Measurements from ENCODE around the gene HSPBP1. TPM values are rescaled to one million over a fixed set of nuclear protein-coding genes. Genes with fewer than 3 reads are reported as not detected.

The HSPBP1 gene
- total and polyA plus RNA-seq, 2 of the 13 experiments (the other 11 are each of a cell fraction or from before 2014, with no cell fraction given) = 22.3 to 33.7 TPM

DNA sequence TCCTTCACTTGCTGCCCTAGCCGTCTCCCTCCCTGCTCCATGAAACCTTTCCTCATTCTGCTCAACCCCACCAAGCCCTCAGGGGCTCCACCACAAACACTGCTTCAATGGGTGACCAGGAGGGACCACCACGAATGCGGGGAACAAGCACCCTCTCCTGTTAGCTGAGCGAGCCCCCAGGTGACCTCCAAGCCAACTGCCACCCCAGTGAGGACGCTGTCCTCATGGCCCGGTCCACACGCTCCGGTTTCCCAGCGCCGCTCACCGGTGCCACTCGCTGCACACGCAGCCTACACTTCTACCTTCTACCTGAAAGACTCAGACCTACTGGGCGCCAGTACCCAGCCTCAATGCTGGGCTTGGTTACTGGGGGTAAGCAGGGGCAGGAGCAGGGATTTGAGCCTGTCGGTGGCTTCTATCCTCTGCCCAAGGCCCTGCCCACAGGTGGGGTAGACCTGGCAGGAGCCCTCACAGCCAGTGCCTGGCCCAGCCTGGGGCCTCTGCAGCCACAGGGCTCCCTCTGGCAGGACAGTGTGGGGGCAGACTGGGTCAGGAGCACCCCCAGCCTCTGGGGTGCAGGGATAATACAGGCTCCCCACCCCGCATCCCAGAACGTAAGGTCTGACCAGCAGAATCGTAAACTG lies 50.6 kb downstream of the HSPBP1 start:
- ChIA-PET CTCF (ENCODE audit: low intra/inter-chr PET ratio, low total read pairs) (no interaction called here), POLR2A (interaction anchor here (0.6 to 2.3 kb wide), 4 partner anchors 22 to 30 kb away, joined by 3 to 12 read pairs (median 6); partner anchors contain the start of gene PPP6R1)
- H3K79me2 ChIP-seq (ENCODE audit: insufficient read depth, low read length) = peaks cover 4% of the 10 kb centered on the region
- BruUV-seq (replicated peaks) = TSS peak; percentile 41
- peak overlapping the region in 1 of 3 experiments; percentile 67; a peak in 1 of 6 replicates for H3K4me3 ChIP-seq (replicated peaks in 1 of 3; ENCODE audit: insufficient read depth in 1 of 3, low read depth in 2 of 3, low read length in 3 of 3)
- FAIRE-seq = no peak
- no peak for DNase-seq (ENCODE audit: low spot score)
- H3K4me2 ChIP-seq (ENCODE audit: low read depth, low read length) = peak overlapping the region; percentile 88
- H3K9ac ChIP-seq (ENCODE audit: insufficient read depth, low read depth, low read length) = peak overlapping the region; percentile 60; the same call in 1 of the 2 replicates
- in situ Hi-C loops (cut with HindIII; ENCODE audit: extremely low pct_ligation_motif_present, low pct_unique_long_range_greater_than_20kb) = no loop called here
- H3K36me3 ChIP-seq (replicated peaks in 1 of 2; ENCODE audit: control insufficient read depth in 1 of 2, insufficient read depth in 2 of 2, low read length in 2 of 2) = peaks cover 14 to 43% of the 10 kb centered on the region in 2 experiments; a peak in 4 of 5 replicates
- no peaks in the 10 kb centered on the region for H3K9me3 ChIP-seq (ENCODE audit: low read length)
- peaks cover 71% of the 10 kb centered on the region for H3K4me1 ChIP-seq (ENCODE audit: insufficient read depth, low read length)
- H3K27ac ChIP-seq (ENCODE audit: extremely low read length, insufficient read depth, low read length) = peak overlapping the region; percentile 76
- peak; percentile 31 for ATAC-seq
- no peaks in the 10 kb centered on the region for H3K27me3 ChIP-seq (ENCODE audit: control insufficient read depth in 1 of 2, insufficient read depth in 2 of 2, low read length in 2 of 2)
- intact Hi-C loops (cut with micrococcal nuclease; ENCODE audit: unreplicated experiment) = no loop called here
- 76% methylated on average over 17 of the region's 18 CpGs for WGBS (ENCODE audit: low lambda C conversion rate)
- no peak overlapping the region for H2AFZ ChIP-seq (ENCODE audit: low read length)
- H4K20me1 ChIP-seq (ENCODE audit: insufficient read depth, low read length) = no peaks in the 10 kb centered on the region
- no peak for TF ChIP-seq SMC3 (IDR thresholded peaks at IDR 0.05; ENCODE audit: low read length)
- peak; percentile 18; the same call in 1 of the 2 replicates for TF ChIP-seq NRL (CRISPR knock-in tag; IDR thresholded peaks at IDR 0.05; ENCODE audit: borderline replicate concordance)
- no peak for TF ChIP-seq NCOR1 (IDR thresholded peaks at IDR 0.05; ENCODE audit: borderline replicate concordance, low read length)
- no peak for TF ChIP-seq ZNF354B (CRISPR knock-in tag; IDR thresholded peaks at IDR 0.05)
- 0 out of 2 replicates have a peak, but pooled peaks have one; percentile 27 for TF ChIP-seq ZNF317 (CRISPR knock-in tag; IDR thresholded peaks at IDR 0.05)
- TF ChIP-seq FOXO1 (CRISPR knock-in tag; IDR thresholded peaks at IDR 0.05) = no peak
- TF ChIP-seq ZNF235 (CRISPR knock-in tag; IDR thresholded peaks at IDR 0.05; ENCODE audit: borderline replicate concordance) = 0 out of 2 replicates have a peak, but pooled peaks have one; percentile 56
- no peak for TF ChIP-seq POGK (CRISPR knock-in tag; conservative IDR thresholded peaks at IDR 0.05)
- peak; percentile 49 for TF ChIP-seq AGO2 (optimal IDR thresholded peaks at IDR 0.05; ENCODE audit: low read depth, low read length)
- TF ChIP-seq BORCS8-MEF2B (CRISPR knock-in tag; IDR thresholded peaks at IDR 0.05) = no peak
- TF ChIP-seq SAP130 (CRISPR knock-in tag; IDR thresholded peaks at IDR 0.05; ENCODE audit: low read depth) = no peak
- TF ChIP-seq ZNF337 (CRISPR knock-in tag; IDR thresholded peaks at IDR 0.05; ENCODE audit: borderline replicate concordance, low read depth) = no peak
- no peak for TF ChIP-seq ZNF7 (CRISPR knock-in tag; IDR thresholded peaks at IDR 0.05)
- 0 out of 2 replicates have a peak, but pooled peaks have one; percentile 11 for TF ChIP-seq HNRNPL (IDR thresholded peaks at IDR 0.05; ENCODE audit: low read depth, low read length)
- TF ChIP-seq, protein P1, sequence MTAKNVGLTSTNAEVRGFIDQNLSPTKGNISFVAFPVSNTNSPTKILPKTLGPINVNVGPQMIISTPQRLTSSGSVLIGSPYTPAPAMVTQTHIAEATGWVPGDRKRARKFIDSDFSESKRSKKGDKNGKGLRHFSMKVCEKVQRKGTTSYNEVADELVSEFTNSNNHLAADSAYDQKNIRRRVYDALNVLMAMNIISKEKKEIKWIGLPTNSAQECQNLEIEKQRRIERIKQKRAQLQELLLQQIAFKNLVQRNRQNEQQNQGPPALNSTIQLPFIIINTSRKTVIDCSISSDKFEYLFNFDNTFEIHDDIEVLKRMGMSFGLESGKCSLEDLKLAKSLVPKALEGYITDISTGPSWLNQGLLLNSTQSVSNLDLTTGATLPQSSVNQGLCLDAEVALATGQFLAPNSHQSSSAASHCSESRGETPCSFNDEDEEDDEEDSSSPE (CRISPR knock-in tag; IDR thresholded peaks at IDR 0.05) = no peak
- TF ChIP-seq RFXANK (CRISPR knock-in tag; IDR thresholded peaks at IDR 0.05) = no peak
- no peak for TF ChIP-seq ZNF792 (CRISPR knock-in tag; IDR thresholded peaks at IDR 0.05)
- TF ChIP-seq ZBTB2 (CRISPR knock-in tag; IDR thresholded peaks at IDR 0.05; ENCODE audit: low read depth) = 0 out of 2 replicates have a peak, but pooled peaks have one; percentile 33
- TF ChIP-seq SNAPC2 (CRISPR knock-in tag; IDR thresholded peaks at IDR 0.05) = no peak
- no peak for TF ChIP-seq CEBPG (CRISPR knock-in tag; IDR thresholded peaks at IDR 0.05)
- TF ChIP-seq TP53 (CRISPR knock-in tag; conservative IDR thresholded peaks at IDR 0.05) = no peak

All from HepG2 (cell line).